Peyer's patch (tissue), 4 donors: ENCODE measurements around the gene ANKRD44. TPM values are rescaled to one million over a fixed set of nuclear protein-coding genes. Genes with fewer than 3 reads are reported as not detected.
A peak's percentile ranks its signal among the peaks of the same experiment; 100 is the strongest.

Experiments
- DNase-seq, 3 donors: peaks; one replicate each; pipeline ENCODE4 v3.0.0-alpha.2; 2017 to 2019
- H3K27ac ChIP-seq, 4 donors: fragments of 200-600 bp; sonication (generic); one replicate each; pipeline ENCODE4 v1.5.1; 2016 to 2019
- H3K27me3 ChIP-seq, 2 donors: fragments of 200-600 bp; sonication (generic); one replicate each; pipeline ENCODE4 v1.5.1; 2019
- H3K36me3 ChIP-seq, 3 donors: fragments of 200-600 bp; sonication (generic); one replicate each; pipeline ENCODE4 v1.5.1; 2016 to 2019
- H3K4me1 ChIP-seq, 4 donors: fragments of 200-600 bp; sonication (generic); one replicate each; pipeline ENCODE4 v1.5.1; 2016 to 2019
- H3K4me3 ChIP-seq, 4 donors: fragments of 200-600 bp; sonication (generic); 1 replicate in 3 of 4; 2 replicates in 1 of 4; pipeline ENCODE4 v1.5.1; 2016 to 2019; ENCODE audit warnings: mild to moderate bottlenecking in 1 of 4
- H3K9me3 ChIP-seq, 4 donors: fragments of 200-600 bp; sonication (generic); one replicate each; pipeline ENCODE4 v1.5.1; 2016 to 2019; ENCODE audit warnings: mild to moderate bottlenecking in 1 of 4
- CTCF ChIP-seq, 6 experiments: fragments of 450-650 bp in 4 of 6; fragments of 200-600 bp in 2 of 6; sonication (generic) in 1 of 6; IDR thresholded peaks; one replicate each; pipeline ENCODE4 v1.5.1; 2017 to 2019; ENCODE audit warnings: antibody characterized with exemption in 6 of 6, mild to moderate bottlenecking in 3 of 6, moderate library complexity in 1 of 6
- POLR2A ChIP-seq, 2 donors: fragments of 450-650 bp; IDR thresholded peaks; one replicate each; pipeline ENCODE4 v1.5.1; 2017; ENCODE audit warnings: antibody characterized with exemption in 2 of 2, mild to moderate bottlenecking in 2 of 2, moderate library complexity in 2 of 2
- total RNA-seq, 4 donors: library from RNA; depleted of rRNA; stranded (reverse); fragments of >200 nt; gene quantifications; one replicate each; pipeline ENCODE4 v1.1.0, GENCODE V29; 2016

ANKRD44 gene
- total RNA-seq, 4 donors from 2014 or later = 24.8 to 215 (median 32.0) TPM

GRCh38 chr2:197149546-197149945, 161.0 kb downstream of the ANKRD44 start:
- peaks cover 0 to 42% (median 17%) of the 10 kb centered on the region in 4 donors for H3K4me1 ChIP-seq
- no peak overlapping the region for H3K4me3 ChIP-seq
- H3K36me3 ChIP-seq = no peaks in the 10 kb centered on the region
- TF ChIP-seq CTCF (IDR thresholded peaks at IDR 0.05) (no peak), POLR2A (IDR thresholded peaks at IDR 0.05) (no peak)
- H3K9me3 ChIP-seq = no peaks in the 10 kb centered on the region
- no peaks in the 10 kb centered on the region for H3K27me3 ChIP-seq
- H3K27ac ChIP-seq = peak overlapping the region in 2 of 4 donors; percentile 2 to 78
- no peak for DNase-seq

GRCh38 chr2:197148401-197148800, 162.2 kb downstream of the ANKRD44 start:
- Histone ChIP-seq H3K27me3 (no peaks in the 10 kb centered on the region), H3K4me1 (peaks cover 0 to 38% (median 17%) of the 10 kb centered on the region in 4 donors), H3K4me3 (no peak overlapping the region), H3K27ac (peak overlapping the region; percentile 21 to 78 (median 35)), H3K9me3 (no peaks in the 10 kb centered on the region), H3K36me3 (no peaks in the 10 kb centered on the region)
- DNase-seq = no peak
- no peak for TF ChIP-seq POLR2A (IDR thresholded peaks at IDR 0.05)
- TF ChIP-seq CTCF (IDR thresholded peaks at IDR 0.05) = no peak

- H3K9me3 ChIP-seq = no peaks in the 10 kb centered on the region
- no peak for TF ChIP-seq CTCF (IDR thresholded peaks at IDR 0.05)
- no peak for TF ChIP-seq POLR2A (IDR thresholded peaks at IDR 0.05)
- H3K36me3 ChIP-seq = no peaks in the 10 kb centered on the region
- peak in 1 of 3 donors; percentile 54 for DNase-seq
- H3K27ac ChIP-seq = peak overlapping the region; percentile 31 to 78 (median 50)
- H3K4me1 ChIP-seq = peaks cover 0 to 34% (median 17%) of the 10 kb centered on the region in 4 donors
- no peaks in the 10 kb centered on the region for H3K27me3 ChIP-seq
- no peak overlapping the region for H3K4me3 ChIP-seq
Measured at GRCh38 chr2:197147942-197148341, 162.6 kb downstream of the ANKRD44 start.

GRCh38 chr2:197146995-197147394, 163.6 kb downstream of the ANKRD44 start:
- Histone ChIP-seq H3K4me1 (peaks cover 0 to 35% (median 17%) of the 10 kb centered on the region in 4 donors), H3K4me3 (no peak overlapping the region), H3K27ac (peak overlapping the region in 3 of 4 donors; percentile 31 to 78 (median 43)), H3K27me3 (no peaks in the 10 kb centered on the region), H3K36me3 (no peaks in the 10 kb centered on the region), H3K9me3 (no peaks in the 10 kb centered on the region)
- no peak for DNase-seq
- TF ChIP-seq CTCF (IDR thresholded peaks at IDR 0.05) = no peak
- TF ChIP-seq POLR2A (IDR thresholded peaks at IDR 0.05) = no peak

GRCh38 chr2:197145471-197146056, 165.0 kb downstream of the ANKRD44 start:
- H3K4me1 ChIP-seq = peaks cover 0 to 34% (median 17%) of the 10 kb centered on the region in 4 donors
- no peaks in the 10 kb centered on the region for H3K9me3 ChIP-seq
- H3K4me3 ChIP-seq = no peak overlapping the region
- H3K27me3 ChIP-seq = no peaks in the 10 kb centered on the region
- TF ChIP-seq CTCF (IDR thresholded peaks at IDR 0.05) (no peak), POLR2A (IDR thresholded peaks at IDR 0.05) (no peak)
- peak in 2 of 3 donors; percentile 81 to 83 for DNase-seq
- H3K36me3 ChIP-seq = no peaks in the 10 kb centered on the region
- peak overlapping the region in 2 of 4 donors; percentile 74 to 78 for H3K27ac ChIP-seq
